NCI-H226 (cell line): Measurements from ENCODE around the gene FLVCR2.
A peak's percentile ranks its signal among the peaks of the same experiment; 100 is the strongest.

Experiments used
- DNase-seq: peaks from one replicate; pipeline ENCODE4 v3.0.0-alpha.2; 2015

The FLVCR2 gene, protein sequence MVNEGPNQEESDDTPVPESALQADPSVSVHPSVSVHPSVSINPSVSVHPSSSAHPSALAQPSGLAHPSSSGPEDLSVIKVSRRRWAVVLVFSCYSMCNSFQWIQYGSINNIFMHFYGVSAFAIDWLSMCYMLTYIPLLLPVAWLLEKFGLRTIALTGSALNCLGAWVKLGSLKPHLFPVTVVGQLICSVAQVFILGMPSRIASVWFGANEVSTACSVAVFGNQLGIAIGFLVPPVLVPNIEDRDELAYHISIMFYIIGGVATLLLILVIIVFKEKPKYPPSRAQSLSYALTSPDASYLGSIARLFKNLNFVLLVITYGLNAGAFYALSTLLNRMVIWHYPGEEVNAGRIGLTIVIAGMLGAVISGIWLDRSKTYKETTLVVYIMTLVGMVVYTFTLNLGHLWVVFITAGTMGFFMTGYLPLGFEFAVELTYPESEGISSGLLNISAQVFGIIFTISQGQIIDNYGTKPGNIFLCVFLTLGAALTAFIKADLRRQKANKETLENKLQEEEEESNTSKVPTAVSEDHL

DNA sequence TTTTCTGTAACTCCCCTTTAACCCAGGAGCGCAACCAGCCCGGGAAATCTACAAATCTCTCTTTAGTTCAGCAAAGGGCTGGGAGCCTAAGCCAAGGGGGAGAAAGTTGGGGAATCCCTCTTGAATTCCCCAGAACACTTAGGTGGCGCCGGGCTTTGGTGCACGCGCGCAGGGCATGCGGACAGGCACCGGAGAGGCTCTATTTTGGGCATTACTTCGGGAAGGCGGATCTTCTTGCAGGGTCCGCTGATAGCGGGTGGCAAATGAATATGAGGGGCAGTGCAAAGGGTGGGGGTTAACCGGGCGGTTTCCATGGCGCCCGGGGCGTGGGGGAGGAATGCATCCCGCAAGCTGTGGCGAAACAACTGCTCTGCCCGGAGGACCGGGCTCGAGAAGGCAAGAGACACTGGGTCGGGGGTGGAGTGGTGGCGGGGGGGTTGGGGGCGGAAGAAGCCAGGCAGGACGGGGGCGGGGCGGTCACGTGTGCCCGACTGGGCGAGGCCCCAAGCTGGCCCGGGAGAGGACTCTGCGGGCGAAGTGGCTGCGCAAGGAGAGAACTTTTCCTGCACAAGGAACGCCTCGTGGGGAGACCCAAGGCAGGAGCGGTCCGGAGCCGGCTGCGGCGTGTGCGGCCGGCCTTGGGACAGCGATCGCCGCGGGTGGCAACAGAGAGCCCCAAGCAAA, at the start of gene FLVCR2:
Gene FLVCR2, plus strand, starts transcription at position 519 of the 684 bp plus-strand sequence. CDS start 353 bp downstream, outside the sequence.
- peak; percentile 51 for DNase-seq

GRCh38 chr14:75531256-75531655, 47.2 kb upstream of the FLVCR2 start:
- no peak for DNase-seq

DNA sequence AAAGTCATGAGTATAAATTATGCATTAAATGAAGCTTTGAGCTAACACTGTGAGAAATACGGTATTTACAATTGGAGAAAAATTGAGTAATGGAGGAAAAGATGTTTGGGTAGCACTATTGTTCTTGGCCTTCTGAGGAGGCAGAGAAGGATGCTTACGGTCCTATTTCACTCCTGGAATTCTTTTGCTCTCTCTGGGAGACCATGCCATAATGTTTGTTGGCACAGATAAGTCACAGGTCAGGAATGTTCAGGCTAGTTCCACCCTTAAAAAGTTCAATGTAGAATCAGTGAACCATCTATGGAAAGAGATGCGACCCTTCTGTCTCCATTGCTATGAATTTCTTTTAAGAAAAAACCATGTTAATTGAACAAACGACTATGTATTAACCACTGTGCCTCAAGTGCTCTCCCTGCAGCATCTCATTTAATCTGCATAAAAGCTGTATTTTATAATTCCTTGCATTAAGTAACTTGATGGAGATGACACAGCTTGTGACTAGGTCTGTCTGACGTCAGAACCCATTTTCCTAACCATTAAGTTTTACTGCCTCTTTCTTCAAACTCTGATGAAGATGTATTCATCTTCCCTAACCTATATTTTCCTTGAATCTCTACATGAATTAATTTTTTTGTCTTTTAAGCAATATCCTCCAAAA, 46.6 kb upstream of the FLVCR2 start:
- peak; percentile 21 for DNase-seq

- no peak for DNase-seq
These were observed 44.4 kb upstream of the FLVCR2 start for GRCh38 chr14:75533791-75534555.

DNA sequence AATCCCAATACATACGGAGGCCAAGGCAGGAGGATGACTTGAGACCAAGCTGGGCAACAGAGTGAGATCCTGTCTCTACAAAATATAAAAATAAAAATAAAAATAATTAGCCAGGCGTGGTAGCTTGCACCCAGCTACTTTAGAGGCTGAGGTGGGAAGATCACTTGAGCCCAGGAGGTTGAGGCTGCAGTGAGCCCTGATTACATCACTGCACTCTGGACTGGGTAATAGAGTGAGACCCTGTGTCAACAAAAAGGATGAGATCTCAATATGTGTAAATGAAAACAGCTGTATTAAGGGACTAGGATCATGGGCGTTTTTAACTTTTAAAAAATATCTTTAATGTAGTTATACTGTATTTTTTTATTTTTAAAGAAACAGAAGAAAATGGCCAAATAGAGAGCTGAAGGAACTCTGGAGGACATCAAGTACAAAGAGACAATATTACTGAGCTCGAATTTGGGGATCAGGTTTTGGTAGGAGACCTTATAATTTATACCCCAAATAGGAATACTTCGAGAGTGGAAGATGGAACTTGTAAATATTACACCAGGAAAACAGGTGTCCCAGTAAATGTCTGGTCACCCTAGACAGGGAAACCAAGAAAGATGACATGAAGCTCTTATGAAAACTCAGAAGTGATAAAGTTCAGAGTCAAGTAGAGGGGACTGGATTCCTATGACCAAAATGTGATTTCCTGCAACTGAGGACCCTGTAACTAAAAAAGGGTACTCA, 43.1 kb upstream of the FLVCR2 start:
- no peak for DNase-seq

GRCh38 chr14:75537071-75537470, 41.3 kb upstream of the FLVCR2 start:
- DNase-seq = no peak

- DNase-seq = no peak
These were observed 39.3 kb upstream of the FLVCR2 start for GRCh38 chr14:75539162-75539560.

GRCh38 chr14:75539561-75540478, 38.6 kb upstream of the FLVCR2 start:
- DNase-seq = no peak

DNA sequence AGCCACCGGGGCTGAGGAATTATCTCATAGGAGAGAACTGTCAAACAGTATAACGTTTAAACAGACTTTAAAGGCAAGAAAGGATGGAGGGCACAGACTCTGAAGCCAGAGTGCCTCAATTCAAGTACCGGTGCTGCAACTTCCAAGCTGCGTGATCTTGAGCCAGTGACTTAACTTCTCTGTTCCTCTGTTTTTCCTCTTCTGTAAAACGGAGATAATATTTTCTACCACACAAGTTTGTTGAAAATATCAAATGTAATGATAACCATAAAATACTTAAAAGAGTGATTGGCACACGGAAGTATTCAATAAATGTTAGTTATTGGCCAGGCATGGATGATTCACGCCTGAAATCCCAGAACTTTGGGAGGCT, 38.0 kb upstream of the FLVCR2 start:
- no peak for DNase-seq

DNA sequence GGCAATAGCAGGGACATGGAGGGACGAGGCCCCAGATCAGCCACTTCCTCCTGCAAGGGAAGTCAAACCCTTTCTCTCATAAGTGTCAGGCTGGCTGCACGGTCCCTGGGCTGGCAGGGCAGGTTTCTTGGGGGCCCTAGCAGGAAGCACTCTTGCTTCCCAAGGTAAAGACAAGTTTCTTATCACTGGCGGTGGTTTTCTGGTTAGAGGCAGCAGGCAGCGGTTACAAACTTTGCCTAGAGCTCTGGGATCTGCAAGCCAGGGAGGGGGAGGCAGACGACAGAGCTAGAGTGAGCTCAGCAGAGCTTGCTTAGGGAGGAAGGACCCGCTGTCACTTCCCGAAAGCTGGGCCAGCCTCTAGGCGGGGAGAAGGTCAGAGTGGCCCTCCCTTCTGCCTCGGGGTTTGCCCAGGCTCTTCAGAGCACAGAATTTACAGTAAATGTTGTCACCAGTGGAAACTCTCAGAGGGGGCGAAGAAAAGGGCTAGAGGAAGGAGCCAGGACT, 35.8 kb upstream of the FLVCR2 start:
- no peak for DNase-seq

DNA sequence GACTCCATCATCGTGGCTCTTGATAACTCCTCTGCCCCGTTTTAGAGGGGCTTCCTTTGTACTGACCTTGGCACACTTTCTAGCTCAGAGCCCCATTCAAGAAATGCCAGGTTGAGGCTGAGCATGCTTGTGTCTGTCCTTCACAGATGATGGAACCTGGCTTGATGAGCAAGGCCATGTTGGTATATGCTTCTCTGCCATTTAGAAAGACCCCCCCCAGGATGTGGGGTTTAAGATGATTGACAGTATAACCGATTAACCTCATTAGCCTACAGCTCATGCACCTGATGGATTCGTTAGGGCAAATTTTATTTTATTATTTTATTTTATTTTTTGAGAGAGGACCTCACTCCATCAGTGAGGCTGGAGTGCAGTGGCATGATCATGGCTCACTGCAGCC, 35.2 kb upstream of the FLVCR2 start:
- DNase-seq = no peak

- DNase-seq = no peak
These were observed 34.6 kb upstream of the FLVCR2 start for GRCh38 chr14:75543786-75544185.

GRCh38 chr14:75545907-75546306, 32.5 kb upstream of the FLVCR2 start:
- no peak for DNase-seq

GRCh38 chr14:75547552-75548250, 30.7 kb upstream of the FLVCR2 start:
- no peak for DNase-seq

DNA sequence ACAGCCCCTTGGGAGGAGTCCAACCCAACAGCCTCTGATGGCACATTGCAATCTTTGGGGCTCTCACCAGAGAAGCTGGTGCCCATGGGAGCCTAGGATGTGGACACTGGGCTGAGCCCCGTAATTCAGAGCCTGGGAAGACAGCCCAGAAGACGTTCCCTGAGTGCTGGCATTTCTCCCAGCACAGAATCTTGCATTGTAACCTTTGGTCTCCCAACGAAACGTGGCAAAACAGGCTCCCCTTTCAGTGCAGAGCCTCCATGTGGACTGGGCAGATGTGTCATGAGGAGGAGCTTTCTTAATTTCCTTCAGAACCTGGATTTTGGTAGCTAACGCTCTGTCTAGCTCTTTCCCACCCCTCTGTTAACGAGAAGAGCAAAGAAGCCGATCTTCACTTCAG, 29.9 kb upstream of the FLVCR2 start:
- no peak for DNase-seq

DNA sequence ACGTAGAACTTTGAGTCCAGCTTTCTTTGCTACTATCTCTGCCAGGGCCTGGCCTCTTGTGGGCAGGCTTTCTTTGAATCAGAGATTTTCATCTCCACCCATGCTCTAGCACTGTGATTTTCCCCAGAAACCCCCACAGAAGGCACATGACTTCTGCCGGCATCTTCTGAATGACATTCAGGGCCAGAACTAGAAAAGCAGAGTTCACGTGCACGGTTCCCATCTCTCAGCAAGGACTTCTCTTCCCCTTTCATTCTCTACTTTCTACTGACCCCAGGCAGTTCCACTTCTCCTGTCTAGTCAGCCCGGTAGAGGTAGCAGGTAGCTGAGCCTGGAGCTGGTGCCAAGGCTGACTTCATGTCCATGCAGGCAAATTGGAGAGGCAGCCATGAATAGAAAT, 29.3 kb upstream of the FLVCR2 start:
- DNase-seq = no peak

GRCh38 chr14:75551021-75551420, 27.4 kb upstream of the FLVCR2 start:
- DNase-seq = no peak

GRCh38 chr14:75553157-75553556, 25.3 kb upstream of the FLVCR2 start:
- no peak for DNase-seq

GRCh38 chr14:75553761-75554364, 24.6 kb upstream of the FLVCR2 start:
- DNase-seq = no peak

- DNase-seq = peak; percentile 48
These were observed 23.9 kb upstream of the FLVCR2 start for GRCh38 chr14:75554482-75554881.
